IPS DF 6.9 (cell line): ENCODE data around the gene ABCC5.
"Not testable (repeated sequence)": the region's sequence is repeated elsewhere in the genome, so short reads cannot be mapped to it uniquely, and the experiment has no call there.

Source experiments
- DNase-seq: peaks from one replicate; pipeline ENCODE4 v3.0.0-alpha.2; 2013; ENCODE audit warnings: low read depth, low spot score
- H3K27ac ChIP-seq: one replicate; pipeline ENCODE4 v1.5.1; 2013; ENCODE audit warnings: low read length, control low read depth
- H3K27me3 ChIP-seq: 2 replicates; pipeline ENCODE4 v1.6.1; 2013; ENCODE audit warnings: mild to moderate bottlenecking, low read length; ENCODE audit not compliant: control insufficient read depth, insufficient read depth
- H3K36me3 ChIP-seq: 2 replicates; pipeline ENCODE4 v1.6.1; 2013; ENCODE audit warnings: low read length; ENCODE audit not compliant: control insufficient read depth, insufficient read depth
- H3K4me1 ChIP-seq: 2 replicates; pipeline ENCODE4 v1.6.1; 2013; ENCODE audit warnings: low read length; ENCODE audit not compliant: control insufficient read depth, insufficient read depth
- H3K4me3 ChIP-seq: 2 replicates; pipeline ENCODE4 v1.5.1; 2013; ENCODE audit warnings: mild to moderate bottlenecking, low read length
- H3K9me3 ChIP-seq: 2 replicates; pipeline ENCODE4 v1.6.1; 2013; ENCODE audit warnings: low read length, inconsistent platforms; ENCODE audit not compliant: control insufficient read depth, insufficient read depth
- WGBS: extraction: QIAGEN DNeasy Blood & Tissue Kit; methylation state at CpG from one replicate; pipeline ENCODE4 v1.1.7; 2013; ENCODE audit warnings: mixed read lengths, missing lambda C conversion rate; ENCODE audit not compliant: insufficient read length, insufficient coverage; 5-methylcytosine and 5-hydroxymethylcytosine counted together

Gene ABCC5

GRCh38 chr3:184016811-184017671, 643 bp downstream of the ABCC5 start:
- no CpG with 5 or more reads among the region's 57 CpGs for WGBS
- no peaks in the 10 kb centered on the region for H3K9me3 ChIP-seq
- H3K36me3 ChIP-seq: no peaks in the 10 kb centered on the region; the same call in 1 of the 2 replicates
- H3K4me1 ChIP-seq: peaks cover 2% of the 10 kb centered on the region; the same call in 1 of the 2 replicates
- H3K27me3 ChIP-seq: no peaks in the 10 kb centered on the region
- H3K4me3 ChIP-seq: peak overlapping the region; percentile 94
- H3K27ac ChIP-seq: no peak overlapping the region
- DNase-seq: no peak

DNA sequence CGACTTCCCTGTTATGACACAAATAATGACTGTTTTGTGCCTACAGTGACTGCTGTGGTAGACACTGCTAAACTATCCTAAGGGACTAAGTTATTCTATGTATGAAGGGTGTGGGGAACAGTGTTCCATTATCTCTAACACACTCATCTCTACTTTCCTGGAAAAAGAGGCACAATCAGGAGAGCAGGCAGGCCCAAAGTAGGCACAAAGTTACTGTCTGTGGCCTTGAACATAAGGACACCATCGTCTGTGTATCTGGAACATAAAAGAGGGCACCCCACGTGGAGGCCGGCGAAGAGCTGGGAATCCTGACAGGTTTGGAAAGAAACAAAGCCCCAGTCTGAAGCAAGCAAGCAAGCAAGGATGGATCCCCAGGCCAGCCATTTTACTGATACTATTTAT, 1.5 kb downstream of the ABCC5 start:
- no peak overlapping the region for H3K27ac ChIP-seq
- H3K4me1 ChIP-seq: peaks cover 2% of the 10 kb centered on the region; the same call in 1 of the 2 replicates
- no peak for DNase-seq
- H3K9me3 ChIP-seq: no peaks in the 10 kb centered on the region
- WGBS: no CpG with 5 or more reads among the region's 5 CpGs
- no peak overlapping the region for H3K4me3 ChIP-seq
- no peaks in the 10 kb centered on the region for H3K27me3 ChIP-seq
- no peaks in the 10 kb centered on the region; the same call in 1 of the 2 replicates for H3K36me3 ChIP-seq

DNA sequence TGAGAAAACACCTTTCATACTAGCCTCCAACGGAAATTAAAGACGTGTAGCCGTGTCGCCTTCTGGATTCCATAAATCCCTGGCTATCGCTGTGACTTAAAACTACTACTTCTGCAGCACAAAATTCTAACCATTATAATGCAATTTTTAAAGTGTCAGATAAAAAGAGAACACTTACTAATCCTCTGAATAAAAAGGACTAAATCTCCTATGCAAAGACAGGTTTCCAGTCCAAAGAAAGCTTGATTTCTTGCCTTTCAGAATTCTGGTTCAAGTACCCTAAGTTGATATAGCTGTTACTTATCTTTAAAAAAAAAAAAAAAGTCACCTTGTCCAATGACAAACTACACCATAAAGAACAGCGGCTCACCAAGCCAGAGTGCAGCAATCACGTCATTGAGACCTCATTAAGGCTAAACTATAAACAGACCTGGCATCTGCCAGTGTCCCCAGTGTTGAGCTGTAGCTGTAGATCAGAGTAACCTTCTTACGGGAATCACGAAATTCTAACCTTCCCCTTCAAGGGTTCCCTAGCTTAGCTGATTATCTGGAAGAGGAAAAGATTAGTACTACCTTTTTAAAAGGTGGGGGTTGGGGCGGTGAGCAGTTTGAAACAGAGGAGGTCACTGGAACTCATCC, 2.2 kb downstream of the ABCC5 start:
- peaks cover 2% of the 10 kb centered on the region; the same call in 1 of the 2 replicates for H3K4me1 ChIP-seq
- H3K36me3 ChIP-seq: no peaks in the 10 kb centered on the region; the same call in 1 of the 2 replicates
- H3K4me3 ChIP-seq: no peak overlapping the region
- DNase-seq: no peak
- WGBS: no CpG with 5 or more reads among the region's 10 CpGs
- no peak overlapping the region for H3K27ac ChIP-seq
- H3K27me3 ChIP-seq: no peaks in the 10 kb centered on the region
- no peaks in the 10 kb centered on the region for H3K9me3 ChIP-seq

GRCh38 chr3:184011937-184012889, 5.5 kb downstream of the ABCC5 start:
- H3K4me1 ChIP-seq: peaks cover 2% of the 10 kb centered on the region; the same call in 1 of the 2 replicates
- no peaks in the 10 kb centered on the region for H3K27me3 ChIP-seq
- WGBS: no CpG with 5 or more reads among the region's 6 CpGs
- no peaks in the 10 kb centered on the region for H3K9me3 ChIP-seq
- H3K36me3 ChIP-seq: peaks cover 3% of the 10 kb centered on the region; the same call in 1 of the 2 replicates
- no peak overlapping the region for H3K27ac ChIP-seq
- H3K4me3 ChIP-seq: no peak overlapping the region
- DNase-seq: no peak

DNA sequence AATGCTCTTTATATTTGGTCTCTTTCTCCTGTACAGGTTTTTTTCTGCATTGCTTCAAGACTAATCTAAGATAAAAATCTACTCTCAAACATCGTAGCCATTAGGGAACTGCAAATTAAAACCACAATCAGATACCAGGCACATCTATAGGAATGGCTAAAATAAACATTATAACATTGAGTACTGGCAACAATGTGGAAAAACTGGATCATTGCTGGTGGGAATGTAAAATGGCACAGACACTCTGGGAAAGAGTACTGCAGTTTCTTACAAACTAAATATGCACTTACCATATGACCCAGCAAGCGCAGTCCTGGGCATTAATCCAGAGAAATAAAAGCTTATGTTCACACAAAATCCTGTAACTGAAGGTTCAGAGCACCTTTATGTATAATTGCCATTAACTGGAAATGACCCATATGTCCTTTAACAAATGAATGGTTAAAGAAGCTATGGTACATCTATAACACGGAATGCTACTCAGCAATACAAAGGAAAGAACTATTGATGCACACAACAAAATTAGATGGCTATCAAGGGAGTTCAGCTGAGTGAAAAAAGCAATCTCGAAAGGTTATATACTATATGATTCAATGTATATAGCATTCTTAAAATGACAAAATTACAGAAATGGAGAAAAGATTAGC, 6.3 kb downstream of the ABCC5 start:
- DNase-seq: no peak
- Histone ChIP-seq H3K36me3 (peaks cover 3% of the 10 kb centered on the region; the same call in 1 of the 2 replicates), H3K27me3 (no peaks in the 10 kb centered on the region), H3K27ac (no peak overlapping the region), H3K4me3 (no peak overlapping the region), H3K4me1 (no peaks in the 10 kb centered on the region), H3K9me3 (no peaks in the 10 kb centered on the region)
- WGBS: no CpG with 5 or more reads among the region's 4 CpGs

DNA sequence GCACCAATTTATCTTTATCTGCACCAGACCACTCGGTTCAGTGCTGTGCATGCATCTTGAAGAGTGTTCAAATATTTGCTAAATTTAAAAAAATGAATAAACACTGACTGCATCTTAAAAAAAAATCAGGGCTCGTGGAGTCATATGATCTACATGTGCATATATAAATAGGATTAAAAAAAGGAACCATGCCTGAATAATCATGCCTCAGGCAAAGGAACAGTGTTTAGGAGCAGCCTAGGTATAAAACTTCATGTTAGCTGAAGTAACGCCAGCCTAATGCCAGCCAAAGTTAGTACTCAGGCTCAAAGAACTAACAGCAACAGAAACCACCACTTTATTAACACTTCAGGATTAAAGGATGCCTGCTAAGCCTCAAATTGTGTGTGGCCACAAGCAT, 9.5 kb downstream of the ABCC5 start:
- Histone ChIP-seq H3K27me3 (no peaks in the 10 kb centered on the region), H3K4me3 (no peak overlapping the region), H3K27ac (no peak overlapping the region), H3K36me3 (peaks cover 3% of the 10 kb centered on the region; the same call in 1 of the 2 replicates), H3K4me1 (no peaks in the 10 kb centered on the region), H3K9me3 (no peaks in the 10 kb centered on the region)
- no CpG with 5 or more reads among the region's 3 CpGs for WGBS
- DNase-seq: no peak

- WGBS: no CpG with 5 or more reads among the region's 11 CpGs
- DNase-seq, H3K27ac ChIP-seq, H3K36me3 ChIP-seq, H3K4me1 ChIP-seq, H3K9me3 ChIP-seq, H3K27me3 ChIP-seq, H3K4me3 ChIP-seq: not testable (repeated sequence)
Measured at GRCh38 chr3:184007143-184007813, 10.4 kb downstream of the ABCC5 start.

DNA sequence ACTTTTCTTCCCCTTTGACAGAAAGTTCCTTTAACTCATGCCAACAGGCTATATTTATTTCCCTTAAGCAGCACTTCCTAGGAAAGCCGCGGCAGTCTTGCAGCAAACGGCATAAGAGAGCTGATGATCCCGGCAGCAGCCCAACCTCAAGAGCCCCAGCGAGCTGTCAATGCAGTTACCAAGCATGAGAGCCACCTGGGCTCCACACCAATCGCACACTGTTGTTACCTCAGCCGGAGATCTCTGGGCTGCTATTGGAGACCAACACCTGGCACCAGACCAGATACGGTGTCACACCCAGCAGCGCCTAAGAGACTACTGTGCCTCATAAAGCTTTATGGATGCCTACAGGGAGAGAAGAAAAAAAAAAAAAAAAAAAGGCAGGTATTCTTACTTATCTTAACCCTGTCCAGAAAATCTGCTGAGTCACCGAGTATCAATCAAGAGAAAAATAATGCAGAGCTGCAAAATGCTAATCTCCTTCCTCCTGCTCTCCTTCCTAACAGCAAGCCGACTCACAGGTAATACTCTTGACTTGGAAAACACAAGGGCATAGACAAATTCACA, 11.7 kb downstream of the ABCC5 start:
- H3K27me3 ChIP-seq: no peaks in the 10 kb centered on the region
- H3K27ac ChIP-seq: no peak overlapping the region
- DNase-seq: no peak
- no CpG with 5 or more reads among the region's 11 CpGs for WGBS
- H3K9me3 ChIP-seq: no peaks in the 10 kb centered on the region
- H3K4me3 ChIP-seq: no peak overlapping the region
- no peaks in the 10 kb centered on the region for H3K4me1 ChIP-seq
- 0 out of 2 replicates have a peak, but pooled peaks cover 3% of the 10 kb centered on the region for H3K36me3 ChIP-seq

- no CpG with 5 or more reads among the region's 2 CpGs for WGBS
- DNase-seq: no peak
- Histone ChIP-seq H3K9me3 (no peaks in the 10 kb centered on the region), H3K27me3 (no peaks in the 10 kb centered on the region), H3K36me3 (0 out of 2 replicates have a peak, but pooled peaks cover 3% of the 10 kb centered on the region), H3K4me1 (no peaks in the 10 kb centered on the region), H3K27ac (no peak overlapping the region), H3K4me3 (no peak overlapping the region)
Measured at GRCh38 chr3:184004476-184004875, 13.2 kb downstream of the ABCC5 start.
